K562 (cell line): ENCODE results near the gene CDCP1. TPM values are rescaled to one million over a fixed set of nuclear protein-coding genes. Genes with fewer than 3 reads are reported as not detected.

Experiments
- ATAC-seq: fragments of 200-7000 bp; cut with Tn5 transposase; 3 replicates; pipeline ENCODE4 v1.9.1; 2020; ENCODE audit warnings: moderate library complexity
- BruUV-seq: library from RNA; stranded (reverse); fragments of 400-500 nt; replicated peaks from 2 replicates; lab custom pipeline; 2021; lab: Mats Ljungman, UMichigan
- CTCF ChIA-PET: fragments of 300-600 bp; formaldehyde crosslinking; extraction: SDS; loops from one replicate; lab custom pipeline; 2021; ENCODE audit warnings: low intra/inter-chr PET ratio; lab: Yijun Ruan, JAX
- POLR2A ChIA-PET: fragments of 300-600, 350-650 bp; sonication (Branson Sonifier 250); formaldehyde crosslinking; extraction: SDS; loops from one replicate; lab custom pipeline; 2021; ENCODE audit warnings: antibody characterized with exemption, inconsistent platforms; lab: Yijun Ruan, JAX
- DNase-seq, 4 experiments: peaks; one replicate each; pipeline versions ENCODE4 v3.0.0 to v3.0.0-alpha.2; 2011 to 2018; ENCODE audit warnings: low spot score in 3 of 4, mixed read lengths in 3 of 4; ENCODE audit errors: extremely low read depth in 1 of 4
- FAIRE-seq: peaks from 2 replicates; lab custom pipeline; 2011; peaks lifted over from hg19 to GRCh38; lab: Jason Lieb, UNC
- H2AFZ ChIP-seq: 2 replicates; pipeline ENCODE4 v1.6.0; 2011; ENCODE audit warnings: low read depth, low read length, control low read depth, inconsistent platforms
- H3K27ac ChIP-seq: fragments of 200-600 bp; 3 replicates; pipeline ENCODE4 v1.8.0; 2011; ENCODE audit warnings: low read depth, mild to moderate bottlenecking, control low read depth, inconsistent platforms, low read length, moderate library complexity, mixed read lengths; ENCODE audit errors: extremely low read depth
- H3K27me3 ChIP-seq, 2 experiments: fragments of 300-600 bp in 1 of 2; 2 replicates in 1 of 2; 3 replicates in 1 of 2; pipeline versions ENCODE4 v1.6.0 to v1.8.0; 2011; ENCODE audit warnings: inconsistent platforms in 2 of 2, low read length in 2 of 2, mild to moderate bottlenecking in 1 of 2, mixed read lengths in 1 of 2, moderate library complexity in 1 of 2; ENCODE audit not compliant: control insufficient read depth in 2 of 2, insufficient read depth in 2 of 2
- H3K36me3 ChIP-seq: fragments of 300-600 bp; 3 replicates; pipeline ENCODE4 v1.8.0; 2011; ENCODE audit warnings: mild to moderate bottlenecking, low read length, inconsistent platforms; ENCODE audit not compliant: control insufficient read depth, insufficient read depth
- H3K4me1 ChIP-seq, 2 experiments: fragments of 200-600 bp in 1 of 2; replicated peaks in 1 of 2; 2 replicates in 1 of 2; 3 replicates in 1 of 2; pipeline versions ENCODE4 v1.5.1 to v1.8.0; 2011; ENCODE audit warnings: inconsistent platforms in 2 of 2, low read length in 2 of 2, mild to moderate bottlenecking in 1 of 2, mixed read lengths in 1 of 2, moderate library complexity in 1 of 2; ENCODE audit not compliant: control insufficient read depth in 2 of 2, insufficient read depth in 2 of 2
- H3K4me2 ChIP-seq: 2 replicates; pipeline ENCODE4 v1.6.1; 2011; ENCODE audit warnings: low read length, control low read depth, inconsistent platforms, mixed read lengths; ENCODE audit not compliant: insufficient read depth
- H3K4me3 ChIP-seq: fragments of 200-600 bp; sonication (generic), shearing (Covaris generic); 2 replicates; pipeline ENCODE4 v1.5.1; 2016; ENCODE audit warnings: control low read depth, inconsistent platforms
- H3K79me2 ChIP-seq: fragments of 200-600 bp; 3 replicates; pipeline ENCODE4 v1.8.0; 2011; ENCODE audit warnings: low read length, inconsistent platforms; ENCODE audit not compliant: control insufficient read depth, insufficient read depth
- H3K9ac ChIP-seq, 2 experiments: 2 replicates each; pipeline versions ENCODE4 v1.6.0 to v1.6.1; 2011; ENCODE audit warnings: low read depth in 2 of 2, low read length in 2 of 2, control low read depth in 1 of 2, inconsistent platforms in 1 of 2, mild to moderate bottlenecking in 1 of 2, mixed read lengths in 1 of 2; ENCODE audit not compliant: insufficient read depth in 1 of 2
- H3K9me1 ChIP-seq: one replicate; pipeline ENCODE4 v1.6.0; 2011; ENCODE audit warnings: inconsistent platforms, mild to moderate bottlenecking, low read length, moderate library complexity; ENCODE audit not compliant: control insufficient read depth, insufficient read depth
- H3K9me3 ChIP-seq: replicated peaks from 2 replicates; pipeline ENCODE4 v1.5.1; 2011; ENCODE audit warnings: low read depth, low read length, inconsistent platforms; ENCODE audit not compliant: control insufficient read depth, insufficient read depth
- H4K20me1 ChIP-seq: replicated peaks from 2 replicates; pipeline ENCODE4 v1.6.1; 2011; ENCODE audit warnings: low read length, inconsistent platforms, mixed read lengths; ENCODE audit not compliant: control insufficient read depth, insufficient read depth
- CTBP1 ChIP-seq: fragments of 450-650 bp; IDR thresholded peaks from 2 replicates; pipeline ENCODE4 v1.6.1; 2016; ENCODE audit warnings: borderline replicate concordance
- ELF4 ChIP-seq: fragments of 450-650 bp; formaldehyde crosslinking; IDR thresholded peaks from 2 replicates; pipeline ENCODE4 v1.4.0; 2022; ENCODE audit warnings: missing genetic modification characterization
- KAT7 ChIP-seq: sonication (generic); formaldehyde crosslinking; IDR thresholded peaks from 2 replicates; pipeline ENCODE4 v1.8.0; 2022; ENCODE audit warnings: missing genetic modification reagents, mild to moderate bottlenecking, borderline replicate concordance
- KLF10 ChIP-seq: fragments of 250-450 bp; sonication (Bioruptor Pico); IDR thresholded peaks from 2 replicates; pipeline ENCODE4 v1.6.1; 2021; ENCODE audit warnings: matching md5 sums
- MAFK ChIP-seq: IDR thresholded peaks from 2 replicates; pipeline ENCODE4 v1.6.1; 2011; ENCODE audit warnings: low read length, improper control_type of control experiment
- MEF2D ChIP-seq: conservative IDR thresholded peaks from 2 replicates; pipeline ENCODE4 v1.6.1; 2016; ENCODE audit warnings: low read depth, missing genetic modification characterization, missing compliant biosample characterization
- PKNOX1 ChIP-seq: fragments of 450-650 bp; IDR thresholded peaks from 2 replicates; pipeline ENCODE4 v1.6.1; 2016
- SOX6 ChIP-seq: fragments of 450-650 bp; IDR thresholded peaks from 2 replicates; pipeline ENCODE4 v1.6.1; 2014; ENCODE audit warnings: mild to moderate bottlenecking
- SP1 ChIP-seq: sonication (generic); formaldehyde crosslinking; IDR thresholded peaks from 2 replicates; pipeline ENCODE4 v1.8.1; 2022; ENCODE audit warnings: mild to moderate bottlenecking, missing genetic modification reagents
- SPI1 ChIP-seq: IDR thresholded peaks from 2 replicates; pipeline ENCODE4 v1.6.1; 2011; ENCODE audit warnings: low read depth, low read length, control low read depth, borderline replicate concordance
- SRF ChIP-seq, 2 experiments: fragments of 250-450, 450-650 bp in 1 of 2; sonication (Bioruptor Pico) in 1 of 2; sonication (generic) in 1 of 2; formaldehyde crosslinking; IDR thresholded peaks; 2 replicates each; pipeline versions ENCODE4 v1.5.0 to v1.5.1; 2020 to 2022; ENCODE audit warnings: mild to moderate bottlenecking in 1 of 2, missing genetic modification reagents in 1 of 2
- TFE3 ChIP-seq: fragments of 450-650 bp; formaldehyde crosslinking; IDR thresholded peaks from 2 replicates; pipeline ENCODE4 v1.4.0; 2020; ENCODE audit warnings: mild to moderate bottlenecking, mixed read lengths
- YY1 ChIP-seq, 3 experiments: IDR thresholded peaks; 2 replicates each; pipeline ENCODE4 v1.6.1; 2011; ENCODE audit warnings: low read length in 2 of 3, mild to moderate bottlenecking in 2 of 3, moderate library complexity in 2 of 3, borderline replicate concordance in 1 of 3, control low read depth in 1 of 3, low read depth in 1 of 3; ENCODE audit not compliant: insufficient read depth in 3 of 3, insufficient replicate concordance in 2 of 3, control insufficient read depth in 1 of 3, insufficient read length in 1 of 3; ENCODE audit errors: extremely low read depth in 1 of 3
- ZBTB17 ChIP-seq: fragments of 450-650 bp; formaldehyde crosslinking; IDR thresholded peaks from 2 replicates; pipeline ENCODE4 v1.4.0; 2020; ENCODE audit warnings: mild to moderate bottlenecking
- ZFP36 ChIP-seq: fragments of 150-350 bp; IDR thresholded peaks from 2 replicates; pipeline ENCODE4 v1.6.1; 2018; ENCODE audit warnings: low read length, low read depth; ENCODE audit not compliant: partially characterized antibody
- WGBS: fragments of 100-300 bp; shearing (Covaris generic); methylation state at CpG from one replicate; pipeline ENCODE4 v1.1.6; 2016; ENCODE audit warnings: low coverage, mixed read lengths; ENCODE audit not compliant: insufficient coverage; ENCODE audit errors: missing lambda C conversion rate; 5-methylcytosine and 5-hydroxymethylcytosine counted together
- in situ Hi-C: fragments of 300-500 bp; cut with MboI; formaldehyde crosslinking; loops from 4 replicates; pipeline ENCODE4 v1.15.0; 2018; ENCODE audit warnings: inconsistent platforms, mixed read lengths
- intact Hi-C: fragments of 100-400 bp; cut with micrococcal nuclease; formaldehyde crosslinking; loops from 2 replicates; pipeline ENCODE4 v1.14.2; 2022
- polyA plus RNA-seq, 8 experiments: library from polyadenylated mRNA; depleted of rRNA in 4 of 8; stranded (reverse) in 5 of 8; unstranded in 3 of 8; fragments of >200 nt; fragmentation: Nextera tagmentation in 2 of 8; fragmentation: Illumina TruSeq in 1 of 8; extraction: Ambion mirVana in 2 of 8; extraction: Trizol in 1 of 8; gene quantifications; 2 replicates each; pipeline versions ENCODE4 v1.2.1 to v1.2.3, GENCODE V29; 2011 to 2014; ENCODE audit warnings: inconsistent platforms in 1 of 8, missing spikeins in 1 of 8
- total RNA-seq, 7 experiments: library from RNA; depleted of rRNA in 6 of 7; stranded (reverse); fragments of >200 nt in 6 of 7; fragmentation: Illumina TruSeq in 2 of 7; extraction: Trizol in 2 of 7; gene quantifications; 2 replicates each; pipeline versions ENCODE4 v1.2.1 to v1.2.3, GENCODE V29; 2011 to 2021; ENCODE audit warnings: low replicate concordance in 1 of 7
- TF ChIP-seq, protein P1 (sequence below): fragments of 200-800 bp; sonication (Bioruptor generic); IDR thresholded peaks from 2 replicates; pipeline ENCODE4 v1.6.1; 2017; ENCODE audit warnings: missing genetic modification characterization, missing compliant biosample characterization

The CDCP1 gene
- total and polyA plus RNA-seq, 9 of the 15 experiments (the other 6 are each of a cell fraction or from before 2014, with no cell fraction given), result 3.9 to 16.4 (median 5.2) TPM

- Histone ChIP-seq H3K4me2 (peak overlapping the region; percentile 74), H3K27me3 (no peaks in the 10 kb centered on the region), H3K36me3 (no peaks in the 10 kb centered on the region), H4K20me1 (no peaks in the 10 kb centered on the region), H3K27ac (peak overlapping the region; percentile 59), H3K9me3 (peaks cover 10% of the 10 kb centered on the region), H3K4me1 (peaks cover 12 to 59% of the 10 kb centered on the region in 2 experiments), H2AFZ (peak overlapping the region; percentile 90), H3K79me2 (no peaks in the 10 kb centered on the region), H3K9ac (peak overlapping the region; percentile 53 to 76), H3K4me3 (no peak overlapping the region), H3K9me1 (peaks cover 4% of the 10 kb centered on the region)
- ChIA-PET POLR2A (interaction anchor here (0.6 to 1.4 kb wide), 3 partner anchors 11 to 436 kb away, joined by 3 to 4 read pairs (median 3); no protein-coding TSS in a partner anchor), CTCF (interaction anchor here (0.6 kb wide), 1 partner anchor 126 kb away, joined by 3 read pairs; no protein-coding TSS in a partner anchor)
- DNase-seq, result peak; percentile 87 to 96 (median 88)
- intact Hi-C loops (loop anchor here (1.0 kb wide), 2 partner anchors 30 to 75 kb away; no protein-coding TSS in a partner anchor), in situ Hi-C loops (no loop called here)
- peak; percentile 76 for FAIRE-seq
- no TSS peak for BruUV-seq
- peak; percentile 95 for ATAC-seq
- WGBS, result 7% methylated on average over 23 of the region's 23 CpGs
- peak in 1 of 2 experiments; percentile 72; a peak in 1 of 4 replicates for TF ChIP-seq SRF (CRISPR knock-in tag; IDR thresholded peaks at IDR 0.05)
- TF ChIP-seq KLF10 (CRISPR knock-in tag), result no peak
- 0 out of 2 replicates have a peak, but pooled peaks have one; percentile 54 for TF ChIP-seq MEF2D (tag)
- TF ChIP-seq, protein P1, sequence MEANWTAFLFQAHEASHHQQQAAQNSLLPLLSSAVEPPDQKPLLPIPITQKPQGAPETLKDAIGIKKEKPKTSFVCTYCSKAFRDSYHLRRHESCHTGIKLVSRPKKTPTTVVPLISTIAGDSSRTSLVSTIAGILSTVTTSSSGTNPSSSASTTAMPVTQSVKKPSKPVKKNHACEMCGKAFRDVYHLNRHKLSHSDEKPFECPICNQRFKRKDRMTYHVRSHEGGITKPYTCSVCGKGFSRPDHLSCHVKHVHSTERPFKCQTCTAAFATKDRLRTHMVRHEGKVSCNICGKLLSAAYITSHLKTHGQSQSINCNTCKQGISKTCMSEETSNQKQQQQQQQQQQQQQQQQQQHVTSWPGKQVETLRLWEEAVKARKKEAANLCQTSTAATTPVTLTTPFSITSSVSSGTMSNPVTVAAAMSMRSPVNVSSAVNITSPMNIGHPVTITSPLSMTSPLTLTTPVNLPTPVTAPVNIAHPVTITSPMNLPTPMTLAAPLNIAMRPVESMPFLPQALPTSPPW, result peak; percentile 9; the same call in 1 of the 2 replicates
- TF ChIP-seq ELF4, result 0 out of 2 replicates have a peak, but pooled peaks have one; percentile 84
- TF ChIP-seq SPI1, result 0 out of 2 replicates have a peak, but pooled peaks have one; percentile 17
- TF ChIP-seq TFE3 (CRISPR knock-in tag), result no peak
- peak; percentile 50 for TF ChIP-seq ZFP36
- TF ChIP-seq ZBTB17, result peak; percentile 80
- 0 out of 2 replicates have a peak, but pooled peaks have one; percentile 55 for TF ChIP-seq SOX6
- no peak for TF ChIP-seq KAT7 (CRISPR knock-in tag)
- TF ChIP-seq CTBP1, result peak; percentile 84
- TF ChIP-seq PKNOX1, result no peak
- TF ChIP-seq SP1 (CRISPR knock-in tag), result peak; percentile 50; the same call in 1 of the 2 replicates
- peak; percentile 38 for TF ChIP-seq MAFK
- peak in 2 of 3 experiments; percentile 75 to 80 for TF ChIP-seq YY1 (IDR thresholded peaks at IDR 0.05; ENCODE audit: borderline replicate concordance in 1 of 3, control insufficient read depth in 1 of 3, extremely low read depth in 1 of 3, insufficient read depth in 3 of 3, insufficient read length in 1 of 3, insufficient replicate concordance in 2 of 3, low read depth in 1 of 3, low read length in 2 of 3)
These were observed 21.1 kb upstream of the CDCP1 start for GRCh38 chr3:45167011-45167911.
